ENCODE measurements around the gene THRAP3.

Gene THRAP3

GRCh38 chr1:36352910-36353878 lies 129.0 kb downstream of the THRAP3 start:
- no peak for DNase-seq (ENCODE audit: low read depth in 3 of 3)

DNA sequence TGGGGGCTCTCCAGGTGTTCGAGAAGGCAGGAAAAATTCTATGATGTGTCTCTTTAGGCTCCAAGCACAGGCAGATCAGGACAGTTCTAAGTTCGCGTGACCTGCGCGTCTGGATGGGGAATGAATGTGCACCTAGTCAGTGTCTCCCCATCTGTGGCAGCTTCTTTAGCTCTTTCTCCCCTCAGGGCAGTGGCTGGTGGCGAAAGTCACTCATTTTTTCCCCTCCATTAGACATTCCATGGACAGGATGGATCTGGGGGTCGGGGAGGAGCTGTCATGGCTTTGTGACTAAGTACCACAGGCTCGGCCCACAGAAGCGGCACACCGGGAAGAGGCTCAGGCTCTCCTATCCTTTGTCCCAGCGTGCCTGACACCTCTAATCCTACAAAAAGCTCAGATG lies 130.2 kb downstream of the THRAP3 start:
- no peak for DNase-seq (ENCODE audit: low read depth in 3 of 3)
